HepG2 (cell line): ENCODE measurements around the gene GUCA1A. TPM values are rescaled to one million over a fixed set of nuclear protein-coding genes. Genes with fewer than 3 reads are reported as not detected.
A peak's percentile ranks its signal among the peaks of the same experiment; 100 is the strongest.

Source experiments
- ARNT ChIP-seq: fragments of 450-650 bp; IDR thresholded peaks from 2 replicates; pipeline ENCODE4 v1.6.1; 2017
- CC2D1A ChIP-seq: sonication (generic); formaldehyde crosslinking; IDR thresholded peaks from 2 replicates; pipeline ENCODE4 v1.8.1; 2023; ENCODE audit warnings: mild to moderate bottlenecking, missing genetic modification reagents
- CHD4 ChIP-seq: fragments of 200-600 bp; sonication (generic); IDR thresholded peaks from 2 replicates; pipeline ENCODE4 v1.7.0; 2017; ENCODE audit warnings: mild to moderate bottlenecking, low read length, borderline replicate concordance
- EED ChIP-seq: sonication (generic); formaldehyde crosslinking; IDR thresholded peaks from 2 replicates; pipeline ENCODE4 v1.5.0; 2020; ENCODE audit warnings: mild to moderate bottlenecking, missing genetic modification reagents
- ELF1 ChIP-seq: sonication (generic); formaldehyde crosslinking; IDR thresholded peaks from 2 replicates; pipeline ENCODE4 v1.4.0; 2020; ENCODE audit warnings: missing genetic modification reagents
- GATAD1 ChIP-seq: IDR thresholded peaks from 2 replicates; pipeline ENCODE4 v1.6.1; 2016; ENCODE audit warnings: missing genetic modification reagents, missing compliant biosample characterization
- KAT8 ChIP-seq: IDR thresholded peaks from 2 replicates; pipeline ENCODE4 v1.6.1; 2016; ENCODE audit warnings: missing genetic modification reagents, missing compliant biosample characterization
- MNT ChIP-seq: fragments of 450-650 bp; IDR thresholded peaks from 2 replicates; pipeline ENCODE4 v1.6.1; 2016
- MTF1 ChIP-seq: sonication (generic); formaldehyde crosslinking; IDR thresholded peaks from 2 replicates; pipeline ENCODE4 v1.5.0; 2020; ENCODE audit warnings: missing genetic modification reagents
- NONO ChIP-seq, 2 experiments: fragments of 450-650 bp in 1 of 2; sonication (generic) in 1 of 2; formaldehyde crosslinking in 1 of 2; IDR thresholded peaks in 1 of 2; conservative IDR thresholded peaks in 1 of 2; 2 replicates each; pipeline versions ENCODE4 v1.6.1 to v1.8.0; 2017 to 2022; ENCODE audit warnings: mild to moderate bottlenecking in 1 of 2, missing genetic modification reagents in 1 of 2, moderate library complexity in 1 of 2
- REST ChIP-seq, 2 experiments: IDR thresholded peaks; 2 replicates each; pipeline ENCODE4 v1.6.1; 2011 to 2012; ENCODE audit warnings: low read length in 2 of 2, borderline replicate concordance in 1 of 2, low read depth in 1 of 2, mild to moderate bottlenecking in 1 of 2, moderate library complexity in 1 of 2
- RORA ChIP-seq: sonication (generic); formaldehyde crosslinking; IDR thresholded peaks from 2 replicates; pipeline ENCODE4 v1.5.0; 2020; ENCODE audit warnings: mild to moderate bottlenecking, missing genetic modification reagents, moderate library complexity
- RXRA ChIP-seq: sonication (generic); formaldehyde crosslinking; IDR thresholded peaks from 2 replicates; pipeline ENCODE4 v1.5.1; 2020; ENCODE audit warnings: missing genetic modification reagents
- SAFB2 ChIP-seq: sonication (generic); formaldehyde crosslinking; IDR thresholded peaks from 2 replicates; pipeline ENCODE4 v1.5.1; 2020; ENCODE audit warnings: missing genetic modification reagents, low read depth, mild to moderate bottlenecking, borderline replicate concordance
- SP2 ChIP-seq: sonication (generic); formaldehyde crosslinking; IDR thresholded peaks from 2 replicates; pipeline ENCODE4 v1.5.1; 2020; ENCODE audit warnings: mild to moderate bottlenecking, missing genetic modification reagents
- TARDBP ChIP-seq: sonication (generic); formaldehyde crosslinking; IDR thresholded peaks from 2 replicates; pipeline ENCODE4 v1.8.0; 2022; ENCODE audit warnings: mild to moderate bottlenecking, missing genetic modification reagents
- TMF1 ChIP-seq: sonication (generic); formaldehyde crosslinking; IDR thresholded peaks from 2 replicates; pipeline ENCODE4 v1.8.1; 2022; ENCODE audit warnings: low read depth, missing genetic modification reagents
- ZBTB8A ChIP-seq: sonication (generic); formaldehyde crosslinking; IDR thresholded peaks from 2 replicates; pipeline ENCODE4 v1.4.0; 2020; ENCODE audit warnings: mild to moderate bottlenecking, low read depth, missing genetic modification reagents, borderline replicate concordance
- ZFAT ChIP-seq: sonication (generic); formaldehyde crosslinking; conservative IDR thresholded peaks from 2 replicates; pipeline ENCODE4 v1.8.1; 2023; ENCODE audit warnings: missing genetic modification reagents, inconsistent platforms
- ZFP41 ChIP-seq: sonication (generic); formaldehyde crosslinking; IDR thresholded peaks from 2 replicates; pipeline ENCODE4 v1.4.0; 2020; ENCODE audit warnings: mild to moderate bottlenecking, missing genetic modification reagents, borderline replicate concordance
- ZNF414 ChIP-seq: sonication (generic); formaldehyde crosslinking; IDR thresholded peaks from 2 replicates; pipeline ENCODE4 v1.5.0; 2020; ENCODE audit warnings: missing genetic modification reagents
- ZNF576 ChIP-seq: sonication (generic); formaldehyde crosslinking; IDR thresholded peaks from 2 replicates; pipeline ENCODE4 v1.4.0; 2020; ENCODE audit warnings: mild to moderate bottlenecking, missing genetic modification reagents
- ZNF607 ChIP-seq: sonication (generic); formaldehyde crosslinking; IDR thresholded peaks from 2 replicates; pipeline ENCODE4 v1.5.1; 2020; ENCODE audit warnings: missing genetic modification reagents, mild to moderate bottlenecking, borderline replicate concordance
- ZNF672 ChIP-seq: sonication (generic); formaldehyde crosslinking; IDR thresholded peaks from 2 replicates; pipeline ENCODE4 v1.8.1; 2022; ENCODE audit warnings: missing genetic modification reagents
- ZNF883 ChIP-seq: sonication (generic); formaldehyde crosslinking; IDR thresholded peaks from 2 replicates; pipeline ENCODE4 v1.5.1; 2020; ENCODE audit warnings: mild to moderate bottlenecking, missing genetic modification reagents; ENCODE audit errors: not compliant biosample characterization
- polyA plus RNA-seq, 8 experiments: library from polyadenylated mRNA; depleted of rRNA in 3 of 8; stranded (reverse) in 7 of 8; unstranded in 1 of 8; fragments of >200 nt; fragmentation: Illumina TruSeq in 4 of 8; extraction: Trizol in 4 of 8; gene quantifications; 2 replicates each; pipeline versions ENCODE4 v1.2.1 to v1.2.3, GENCODE V29; 2011 to 2016; ENCODE audit warnings: low read depth in 4 of 8, missing spikeins in 1 of 8, mixed read lengths in 1 of 8; ENCODE audit not compliant: insufficient read depth in 1 of 8
- total RNA-seq, 5 experiments: library from RNA; depleted of rRNA; stranded (reverse); fragments of >200 nt; fragmentation: Illumina TruSeq; extraction: Trizol; gene quantifications; 2 replicates each; pipeline ENCODE4 v1.2.3, GENCODE V29; 2016; ENCODE audit warnings: low read depth in 1 of 5

Gene GUCA1A
- total and polyA plus RNA-seq, 2 of the 13 experiments (the other 11 are each of a cell fraction or from before 2014, with no cell fraction given): not detected

- TF ChIP-seq CC2D1A (CRISPR knock-in tag) (no peak), ZNF576 (no peak), ELF1 (CRISPR knock-in tag) (peak; percentile 43; the same call in 1 of the 2 replicates), RORA (CRISPR knock-in tag) (no peak), SP2 (CRISPR knock-in tag) (no peak), TARDBP (CRISPR knock-in tag) (no peak), MTF1 (CRISPR knock-in tag) (no peak), ZNF607 (CRISPR knock-in tag) (no peak), NONO (IDR thresholded peaks at IDR 0.05) (no peak), NONO (CRISPR knock-in tag; conservative IDR thresholded peaks at IDR 0.05) (no peak), MNT (0 out of 2 replicates have a peak, but pooled peaks have one; percentile 40), REST (IDR thresholded peaks at IDR 0.05; ENCODE audit: borderline replicate concordance in 1 of 2, low read depth in 1 of 2, low read length in 2 of 2) (no peak), SAFB2 (CRISPR knock-in tag) (no peak), EED (CRISPR knock-in tag) (no peak), ZNF672 (CRISPR knock-in tag) (no peak), ZBTB8A (CRISPR knock-in tag) (no peak), RXRA (peak; percentile 29; the same call in 1 of the 2 replicates), TMF1 (CRISPR knock-in tag) (no peak), ZNF414 (CRISPR knock-in tag) (no peak), ZFP41 (CRISPR knock-in tag) (no peak), KAT8 (no peak), ZNF883 (CRISPR knock-in tag) (no peak), CHD4 (no peak), GATAD1 (CRISPR knock-in tag) (peak; percentile 55; the same call in 1 of the 2 replicates), ZFAT (no peak), ARNT (no peak)
Observed at GRCh38 chr6:42197555-42198362, 24.6 kb downstream of the GUCA1A start (continued).
